Stimulated activated CD4-positive, alpha-beta T cell treated with anti-CD3 and anti-CD28 coated beads, TNF-alpha, amount 100 ng/mL, for 4 hours (primary cell): ENCODE results near the gene GPRIN1.
"Not testable (repeated sequence)": the region's sequence is repeated elsewhere in the genome, so short reads cannot be mapped to it uniquely, and the experiment has no call there.

Experiments
- DNase-seq, 3 experiments: peaks; one replicate each; pipeline ENCODE4 v3.0.0-alpha.2; 2020; ENCODE audit warnings: low read depth in 3 of 3

Gene GPRIN1

GRCh38 chr5:176624938-176625337 lies 15.0 kb upstream of the GPRIN1 start:
- DNase-seq = no peak

- no peak for DNase-seq
Measured at GRCh38 chr5:176624142-176624541, 14.2 kb upstream of the GPRIN1 start.

GRCh38 chr5:176621661-176622079 lies 11.7 kb upstream of the GPRIN1 start:
- no peak for DNase-seq

- DNase-seq = no peak
Measured at GRCh38 chr5:176620333-176620981, 10.5 kb upstream of the GPRIN1 start.

- DNase-seq = no peak
Measured at GRCh38 chr5:176619569-176620332, 9.8 kb upstream of the GPRIN1 start.

DNA sequence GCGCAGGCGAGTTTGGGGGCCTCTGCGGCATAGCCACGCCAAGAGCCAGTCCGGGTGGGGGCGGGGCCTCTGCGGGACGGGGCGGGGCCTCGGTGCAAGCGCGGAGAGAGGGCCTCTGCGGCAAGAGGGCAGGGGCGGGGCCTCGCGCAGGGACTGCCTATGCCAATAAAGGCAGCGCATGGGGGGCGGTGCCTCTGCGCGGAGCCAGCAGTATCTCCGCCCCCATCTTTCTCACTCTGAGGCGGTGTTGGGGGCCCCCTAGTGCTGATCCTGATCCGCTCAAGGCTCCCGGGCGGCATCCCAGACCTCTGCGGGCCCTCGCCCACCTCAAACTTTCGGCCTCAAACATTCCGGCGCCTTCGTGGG lies 9.2 kb upstream of the GPRIN1 start:
- peak; percentile 55 to 66 (median 59) for DNase-seq

GRCh38 chr5:176618783-176619182 lies 8.8 kb upstream of the GPRIN1 start:
- no peak for DNase-seq

- DNase-seq = no peak
Measured at GRCh38 chr5:176616511-176616910, 6.6 kb upstream of the GPRIN1 start.

DNA sequence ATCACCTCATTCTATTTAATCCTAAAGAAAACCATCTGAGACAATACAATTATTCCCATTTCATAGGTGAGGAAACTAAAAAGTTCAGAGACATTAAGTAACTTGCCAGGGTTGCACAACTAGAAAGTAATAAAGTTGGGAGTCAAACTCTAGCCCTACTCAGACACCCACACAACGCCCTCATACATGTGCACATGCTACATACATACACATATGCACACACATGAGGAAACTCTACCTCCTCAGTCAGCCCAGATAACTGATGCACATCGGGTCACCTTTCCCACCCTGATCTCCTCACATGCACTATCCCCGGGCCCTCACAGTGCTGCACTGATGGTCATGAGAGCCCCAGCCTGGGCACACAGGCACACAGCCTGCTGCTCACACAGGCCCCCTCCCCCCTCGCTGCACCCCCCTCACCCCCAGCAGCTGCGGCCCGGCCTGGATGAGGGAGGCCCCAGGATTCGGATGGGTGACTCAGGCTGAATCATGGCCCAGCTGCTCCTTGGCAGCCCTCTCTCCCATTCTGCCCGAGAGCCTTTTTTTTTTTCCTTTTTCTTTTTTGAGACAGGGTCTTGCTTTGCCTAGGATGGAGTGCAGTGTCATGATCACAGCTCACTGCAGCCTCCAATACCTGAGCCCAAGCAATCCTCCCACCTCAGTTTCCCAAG lies 5.0 kb upstream of the GPRIN1 start:
- DNase-seq = no peak

- no peak for DNase-seq
Measured at GRCh38 chr5:176612855-176613254, 2.9 kb upstream of the GPRIN1 start.

- DNase-seq = no peak
Measured at GRCh38 chr5:176612008-176612407, 2.1 kb upstream of the GPRIN1 start.

- DNase-seq = no peak
Measured at GRCh38 chr5:176611435-176611834, 1.5 kb upstream of the GPRIN1 start.

DNA sequence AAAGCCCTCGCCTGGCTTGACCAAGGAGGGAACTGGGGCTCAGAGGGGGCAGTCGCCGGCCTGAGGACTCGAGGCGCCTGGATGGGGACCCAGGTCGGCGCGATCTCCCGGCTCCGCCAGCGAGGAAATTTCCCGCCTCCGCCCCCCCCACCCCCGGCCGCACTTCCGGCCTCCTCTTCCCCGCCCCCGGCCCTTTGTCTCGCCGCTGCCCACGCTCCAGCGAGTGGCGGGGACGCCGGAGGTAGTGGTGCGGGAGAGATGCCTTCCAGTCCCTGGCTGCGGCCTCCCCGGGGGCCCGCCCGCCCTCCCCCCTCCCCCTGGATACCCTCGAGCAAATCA lies 448 bp upstream of the GPRIN1 start:
- DNase-seq = no peak

DNA sequence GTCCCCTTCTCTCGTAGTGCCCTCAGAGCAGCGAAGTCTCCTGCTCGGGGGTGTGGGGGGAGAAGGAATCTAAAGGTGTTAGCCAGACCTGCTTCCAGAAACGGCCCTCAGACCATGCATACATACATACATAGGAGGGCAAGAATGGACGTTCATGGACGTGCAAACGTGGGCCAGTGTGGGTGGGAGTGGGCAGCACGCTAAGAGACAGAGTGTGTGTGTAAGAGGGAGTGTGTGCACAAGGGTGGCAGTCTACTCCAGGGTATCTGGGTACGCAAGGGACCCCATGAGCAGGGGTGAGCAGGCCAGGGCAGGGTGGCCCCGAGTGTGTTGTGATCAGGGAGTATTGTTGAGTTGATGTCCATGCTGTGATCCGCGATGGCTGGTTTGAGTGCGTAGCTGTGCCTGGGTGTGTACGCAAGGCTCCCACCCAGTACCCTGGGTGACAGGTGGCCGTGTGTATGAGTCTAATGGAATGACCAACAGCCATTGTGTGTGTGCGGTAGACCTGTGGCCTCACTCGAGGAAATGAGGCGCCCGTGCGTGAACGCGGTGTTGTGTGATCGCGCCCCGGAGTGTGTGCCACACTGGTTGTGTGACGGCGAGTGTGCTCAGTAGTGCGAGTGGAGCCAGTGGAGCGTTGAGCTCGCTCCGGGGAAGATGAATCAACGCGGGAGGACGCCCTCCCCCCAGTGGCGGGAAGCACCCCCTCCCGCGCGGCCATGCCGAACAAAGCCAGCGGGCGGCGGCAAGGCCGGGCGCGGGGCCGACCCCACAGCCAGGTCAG lies 826 bp downstream of the GPRIN1 start:
- DNase-seq = no peak

DNA sequence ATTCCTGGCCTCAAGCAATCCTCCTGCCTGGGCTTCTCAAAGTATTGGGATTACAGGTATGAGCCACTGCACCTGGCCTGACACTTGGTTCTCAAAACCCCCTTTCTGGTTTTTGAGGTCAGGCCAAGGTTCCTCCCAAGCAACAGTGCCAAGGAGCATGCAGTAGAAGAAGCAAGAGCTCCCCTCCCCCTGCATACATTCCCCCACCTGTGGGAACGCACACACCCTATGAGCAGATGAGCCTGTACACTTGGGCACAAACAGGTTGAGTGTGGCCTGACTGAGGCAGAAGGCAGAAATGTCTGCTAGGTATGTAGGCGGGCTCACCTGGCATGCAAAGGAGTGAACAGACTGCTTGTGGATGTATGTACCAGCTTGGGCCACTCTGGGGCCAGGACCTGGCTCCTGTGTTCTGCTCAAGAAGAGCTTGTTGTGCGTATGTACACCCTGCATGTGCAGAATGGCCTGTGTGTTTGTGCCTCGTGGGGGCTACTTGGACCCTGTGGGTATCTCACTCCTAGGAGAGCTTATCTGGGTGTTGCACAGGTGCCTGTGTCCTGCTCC lies 1.7 kb downstream of the GPRIN1 start:
- DNase-seq = no peak

GRCh38 chr5:176606875-176607274 lies 3.1 kb downstream of the GPRIN1 start:
- no peak for DNase-seq

- no peak for DNase-seq
Measured at GRCh38 chr5:176606032-176606431, 3.9 kb downstream of the GPRIN1 start.

- DNase-seq = no peak
Measured at GRCh38 chr5:176603091-176603490, 6.9 kb downstream of the GPRIN1 start.

DNA sequence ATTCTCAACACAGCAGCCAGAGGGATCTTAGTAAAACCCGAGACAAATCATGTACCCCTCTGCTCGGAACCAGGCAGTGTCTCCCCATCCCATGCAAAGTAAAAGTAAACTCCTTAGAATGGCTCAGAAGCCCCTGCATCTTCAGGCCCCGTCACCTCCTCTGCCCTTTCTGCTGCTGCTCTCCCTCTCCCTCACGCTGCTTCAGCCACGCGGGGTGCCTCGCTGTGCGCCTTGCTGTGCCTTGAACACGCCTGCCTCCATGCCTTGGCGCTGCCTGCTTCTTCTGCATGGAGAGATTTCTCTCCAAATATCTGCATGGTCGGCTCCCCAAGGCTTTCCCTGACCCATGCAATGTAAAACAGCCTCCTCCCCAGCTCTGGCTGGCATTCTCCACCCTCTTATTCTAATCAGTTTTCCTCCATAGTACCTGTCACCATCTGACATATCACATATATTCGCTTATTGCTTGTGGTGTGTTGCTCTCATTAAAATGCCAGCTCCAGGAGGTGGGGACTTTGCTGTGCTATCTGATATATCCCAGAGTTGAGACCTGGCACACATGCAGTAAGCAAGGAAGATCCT lies 8.0 kb downstream of the GPRIN1 start:
- no peak for DNase-seq

GRCh38 chr5:176599749-176600430 lies 10.1 kb downstream of the GPRIN1 start:
- DNase-seq = not testable (repeated sequence)
